ENCODE results near the gene COL9A3.

DNA sequence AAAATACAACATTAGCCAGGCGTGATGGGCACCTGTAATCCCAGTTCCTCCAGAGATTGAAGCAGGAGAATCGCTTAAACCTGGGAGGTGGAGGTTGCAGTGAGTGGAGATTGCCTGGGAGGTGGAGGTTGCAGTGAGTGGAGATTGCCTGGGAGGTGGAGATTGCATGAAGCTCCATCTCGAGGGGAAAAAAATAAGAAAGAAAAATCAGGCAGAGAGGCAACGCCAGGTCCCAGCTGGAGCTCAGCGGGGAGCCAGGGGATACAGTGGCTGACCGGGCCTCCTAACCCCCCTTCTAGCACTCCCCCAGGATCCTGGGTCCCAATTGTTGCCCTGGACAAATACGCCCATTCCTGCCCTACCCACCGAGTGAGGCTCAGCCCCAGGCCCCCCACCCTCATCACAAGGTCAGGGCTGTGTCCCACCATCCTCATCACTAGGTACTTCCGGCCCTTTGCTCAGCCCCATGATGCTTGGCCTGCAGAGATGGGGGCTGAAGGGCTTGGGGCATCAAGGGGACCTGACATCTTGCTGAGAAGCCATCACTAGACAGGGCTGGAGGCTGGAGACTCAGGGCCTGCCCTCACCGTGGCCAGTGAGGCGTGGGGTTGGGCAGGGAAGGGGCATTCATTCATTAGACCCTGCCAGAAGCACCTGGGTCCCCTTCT lies 10.3 kb upstream of the COL9A3 start:
- TF ChIP-seq, protein P1, sequence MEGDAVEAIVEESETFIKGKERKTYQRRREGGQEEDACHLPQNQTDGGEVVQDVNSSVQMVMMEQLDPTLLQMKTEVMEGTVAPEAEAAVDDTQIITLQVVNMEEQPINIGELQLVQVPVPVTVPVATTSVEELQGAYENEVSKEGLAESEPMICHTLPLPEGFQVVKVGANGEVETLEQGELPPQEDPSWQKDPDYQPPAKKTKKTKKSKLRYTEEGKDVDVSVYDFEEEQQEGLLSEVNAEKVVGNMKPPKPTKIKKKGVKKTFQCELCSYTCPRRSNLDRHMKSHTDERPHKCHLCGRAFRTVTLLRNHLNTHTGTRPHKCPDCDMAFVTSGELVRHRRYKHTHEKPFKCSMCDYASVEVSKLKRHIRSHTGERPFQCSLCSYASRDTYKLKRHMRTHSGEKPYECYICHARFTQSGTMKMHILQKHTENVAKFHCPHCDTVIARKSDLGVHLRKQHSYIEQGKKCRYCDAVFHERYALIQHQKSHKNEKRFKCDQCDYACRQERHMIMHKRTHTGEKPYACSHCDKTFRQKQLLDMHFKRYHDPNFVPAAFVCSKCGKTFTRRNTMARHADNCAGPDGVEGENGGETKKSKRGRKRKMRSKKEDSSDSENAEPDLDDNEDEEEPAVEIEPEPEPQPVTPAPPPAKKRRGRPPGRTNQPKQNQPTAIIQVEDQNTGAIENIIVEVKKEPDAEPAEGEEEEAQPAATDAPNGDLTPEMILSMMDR (IDR thresholded peaks at IDR 0.05; ENCODE audit: low read length), result no peak
- no peak for TF ChIP-seq EZH2 (optimal IDR thresholded peaks at IDR 0.05; ENCODE audit: low read depth, low read length)

Data from MM.1S (cell line).